Measurements from ENCODE around the gene DMWD. TPM values are rescaled to one million over a fixed set of nuclear protein-coding genes. Genes with fewer than 3 reads are reported as not detected.
"Not testable (repeated sequence)": the region's sequence is repeated elsewhere in the genome, so short reads cannot be mapped to it uniquely, and the experiment has no call there.

DMWD gene
- polyA plus RNA-seq, 1 of the 3 experiments (the other 2 are of a cell fraction) = 40.6 TPM

GRCh38 chr19:45752639-45753038 lies 40.0 kb downstream of the DMWD start (continued):
- TF ChIP-seq REST (IDR thresholded peaks at IDR 0.05; ENCODE audit: low read depth, low read length) = no peak

- H2AFZ ChIP-seq (ENCODE audit: low read depth); H3K27ac ChIP-seq (ENCODE audit: low read depth in 2 of 2, low read length in 1 of 2); H3K36me3 ChIP-seq (replicated peaks in 1 of 2; ENCODE audit: control insufficient read depth in 1 of 2, insufficient read depth in 2 of 2, low read length in 1 of 2); H3K9me3 ChIP-seq; H3K9me2 ChIP-seq; CTCF ChIA-PET; H3K9ac ChIP-seq; H3K4me1 ChIP-seq (ENCODE audit: control insufficient read depth in 1 of 2, insufficient read depth in 2 of 2, low read depth in 1 of 2, low read length in 1 of 2); H3F3A ChIP-seq (replicated peaks; ENCODE audit: insufficient read depth); H3K4me3 ChIP-seq (ENCODE audit: low read depth in 2 of 2, low read length in 1 of 2); H4K20me1 ChIP-seq (ENCODE audit: insufficient read depth); H3K4me2 ChIP-seq; DNase-seq; H3K27me3 ChIP-seq (ENCODE audit: insufficient read depth); H3K79me2 ChIP-seq (ENCODE audit: insufficient read depth): not testable (repeated sequence)
- WGBS (ENCODE audit: low lambda C conversion rate) = 89% methylated on average over 10 of the region's 10 CpGs
- POLR2A ChIA-PET = interaction anchor here (0.6 to 1.2 kb wide), 2 partner anchors 18 to 19 kb away, joined by 3 to 4 read pairs; partner anchors contain the start of gene SIX5
These were observed 41.2 kb downstream of the DMWD start for GRCh38 chr19:45751483-45751882.

- Histone ChIP-seq H3K9me2 (no peaks in the 10 kb centered on the region), H3K27me3 (ENCODE audit: insufficient read depth) (no peaks in the 10 kb centered on the region; the same call in 1 of the 2 replicates), H3K4me1 (ENCODE audit: control insufficient read depth in 1 of 2, insufficient read depth in 2 of 2, low read depth in 1 of 2, low read length in 1 of 2) (no peaks in the 10 kb centered on the region), H4K20me1 (ENCODE audit: insufficient read depth) (no peaks in the 10 kb centered on the region), H3F3A (replicated peaks; ENCODE audit: insufficient read depth) (no peaks in the 10 kb centered on the region), H3K4me2 (no peak overlapping the region), H3K9ac (no peak overlapping the region), H2AFZ (ENCODE audit: low read depth) (no peak overlapping the region), H3K79me2 (ENCODE audit: insufficient read depth) (no peaks in the 10 kb centered on the region), H3K4me3 (ENCODE audit: low read depth in 2 of 2, low read length in 1 of 2) (no peak overlapping the region), H3K27ac (ENCODE audit: low read depth in 2 of 2, low read length in 1 of 2) (no peak overlapping the region), H3K36me3 (replicated peaks in 1 of 2; ENCODE audit: control insufficient read depth in 1 of 2, insufficient read depth in 2 of 2, low read length in 1 of 2) (no peaks in the 10 kb centered on the region), H3K9me3 (no peaks in the 10 kb centered on the region)
- ChIA-PET CTCF (no interaction called here), POLR2A (no interaction called here)
- DNase-seq = no peak
- 76% methylated on average over 5 of the region's 5 CpGs for WGBS (ENCODE audit: low lambda C conversion rate)
- TF ChIP-seq RAD21 (IDR thresholded peaks at IDR 0.05; ENCODE audit: low read length) (no peak), CTCF (IDR thresholded peaks at IDR 0.05) (no peak), NRF1 (IDR thresholded peaks at IDR 0.05; ENCODE audit: low read depth, low read length) (no peak), ELF1 (IDR thresholded peaks at IDR 0.05) (no peak), FOSL2 (IDR thresholded peaks at IDR 0.05; ENCODE audit: borderline replicate concordance, low read depth) (no peak)
These were observed 45.1 kb downstream of the DMWD start for GRCh38 chr19:45747513-45747912.

Data from SK-N-SH (cell line).